DND-41 (cell line): ENCODE results near the gene CHMP4A.
"Not testable (repeated sequence)": the region's sequence is repeated elsewhere in the genome, so short reads cannot be mapped to it uniquely, and the experiment has no call there.

Experiments used
- ATAC-seq: fragments of 200-7000 bp; cut with Tn5 transposase; 3 replicates; pipeline ENCODE4 v1.9.1; 2021; ENCODE audit warnings: low read depth; ENCODE audit not compliant: insufficient read depth
- DNase-seq: peaks from one replicate; pipeline ENCODE4 v3.0.0-alpha.2; 2020
- H2AFZ ChIP-seq: 2 replicates; pipeline ENCODE4 v1.6.0; 2012; ENCODE audit warnings: low read depth, low read length
- H3K27ac ChIP-seq: 2 replicates; pipeline ENCODE4 v1.5.1; 2012; ENCODE audit warnings: low read length, inconsistent platforms
- H3K27me3 ChIP-seq: fragments of 200-600 bp; sonication (generic); 2 replicates; pipeline ENCODE4 v1.6.0; 2012; ENCODE audit warnings: low read length, mild to moderate bottlenecking, inconsistent platforms; ENCODE audit not compliant: insufficient read depth, poor library complexity
- H3K36me3 ChIP-seq: 2 replicates; pipeline ENCODE4 v1.5.1; 2012; ENCODE audit warnings: low read length, inconsistent platforms; ENCODE audit not compliant: insufficient read depth
- H3K4me1 ChIP-seq: 2 replicates; pipeline ENCODE4 v1.5.1; 2012; ENCODE audit warnings: mild to moderate bottlenecking, low read length; ENCODE audit not compliant: insufficient read depth
- H3K4me2 ChIP-seq: 2 replicates; pipeline ENCODE4 v1.6.0; 2012; ENCODE audit warnings: mild to moderate bottlenecking, moderate library complexity, low read length, inconsistent platforms; ENCODE audit not compliant: insufficient read depth
- H3K4me3 ChIP-seq, 2 experiments: fragments of 200-600 bp in 1 of 2; shearing (Covaris generic) in 1 of 2; 2 replicates each; pipeline ENCODE4 v1.5.1; 2012 to 2016; ENCODE audit warnings: inconsistent platforms in 2 of 2, low read length in 2 of 2, mild to moderate bottlenecking in 2 of 2, low read depth in 1 of 2, moderate library complexity in 1 of 2
- H3K79me2 ChIP-seq: 2 replicates; pipeline ENCODE4 v1.6.0; 2012; ENCODE audit warnings: low read length, inconsistent platforms; ENCODE audit not compliant: insufficient read depth
- H3K9ac ChIP-seq: 2 replicates; pipeline ENCODE4 v1.6.0; 2012; ENCODE audit warnings: low read depth, mild to moderate bottlenecking, inconsistent platforms, low read length, moderate library complexity
- H3K9me3 ChIP-seq: 2 replicates; pipeline ENCODE4 v1.5.1; 2012; ENCODE audit warnings: low read length, moderate library complexity, mild to moderate bottlenecking, inconsistent platforms; ENCODE audit not compliant: insufficient read depth, severe bottlenecking
- H4K20me1 ChIP-seq: 2 replicates; pipeline ENCODE4 v1.6.0; 2012; ENCODE audit warnings: low read length; ENCODE audit not compliant: insufficient read depth
- EZH2 ChIP-seq: IDR thresholded peaks from 3 replicates; pipeline ENCODE4 v1.6.1; 2012; ENCODE audit warnings: borderline replicate concordance, low read depth, mild to moderate bottlenecking, moderate library complexity, low read length, inconsistent platforms; ENCODE audit not compliant: severe bottlenecking
- TF ChIP-seq, protein P1 (sequence below): IDR thresholded peaks from 2 replicates; pipeline ENCODE4 v1.5.1; 2012; ENCODE audit warnings: borderline replicate concordance, low read length, moderate library complexity, mild to moderate bottlenecking; ENCODE audit not compliant: poor library complexity, severe bottlenecking; ENCODE audit errors: extremely low read depth

The CHMP4A gene

GRCh38 chr14:24207104-24207551 is 6.2 kb downstream of the CHMP4A start:
- H4K20me1 ChIP-seq = no peaks in the 10 kb centered on the region
- no peak overlapping the region for H3K27ac ChIP-seq
- no peak overlapping the region for H3K4me2 ChIP-seq
- H3K9me3 ChIP-seq = peaks cover 3% of the 10 kb centered on the region
- DNase-seq (no peak), ATAC-seq (no peak)
- no peak overlapping the region for H3K9ac ChIP-seq
- no peak for TF ChIP-seq EZH2
- TF ChIP-seq, protein P1, sequence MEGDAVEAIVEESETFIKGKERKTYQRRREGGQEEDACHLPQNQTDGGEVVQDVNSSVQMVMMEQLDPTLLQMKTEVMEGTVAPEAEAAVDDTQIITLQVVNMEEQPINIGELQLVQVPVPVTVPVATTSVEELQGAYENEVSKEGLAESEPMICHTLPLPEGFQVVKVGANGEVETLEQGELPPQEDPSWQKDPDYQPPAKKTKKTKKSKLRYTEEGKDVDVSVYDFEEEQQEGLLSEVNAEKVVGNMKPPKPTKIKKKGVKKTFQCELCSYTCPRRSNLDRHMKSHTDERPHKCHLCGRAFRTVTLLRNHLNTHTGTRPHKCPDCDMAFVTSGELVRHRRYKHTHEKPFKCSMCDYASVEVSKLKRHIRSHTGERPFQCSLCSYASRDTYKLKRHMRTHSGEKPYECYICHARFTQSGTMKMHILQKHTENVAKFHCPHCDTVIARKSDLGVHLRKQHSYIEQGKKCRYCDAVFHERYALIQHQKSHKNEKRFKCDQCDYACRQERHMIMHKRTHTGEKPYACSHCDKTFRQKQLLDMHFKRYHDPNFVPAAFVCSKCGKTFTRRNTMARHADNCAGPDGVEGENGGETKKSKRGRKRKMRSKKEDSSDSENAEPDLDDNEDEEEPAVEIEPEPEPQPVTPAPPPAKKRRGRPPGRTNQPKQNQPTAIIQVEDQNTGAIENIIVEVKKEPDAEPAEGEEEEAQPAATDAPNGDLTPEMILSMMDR = no peak
- H2AFZ ChIP-seq = no peak overlapping the region
- peaks cover 11% of the 10 kb centered on the region for H3K4me1 ChIP-seq
- H3K27me3 ChIP-seq = no peaks in the 10 kb centered on the region
- H3K79me2 ChIP-seq = peaks cover 18% of the 10 kb centered on the region
- H3K4me3 ChIP-seq = no peak overlapping the region
- H3K36me3 ChIP-seq = peaks cover 78% of the 10 kb centered on the region

DNA sequence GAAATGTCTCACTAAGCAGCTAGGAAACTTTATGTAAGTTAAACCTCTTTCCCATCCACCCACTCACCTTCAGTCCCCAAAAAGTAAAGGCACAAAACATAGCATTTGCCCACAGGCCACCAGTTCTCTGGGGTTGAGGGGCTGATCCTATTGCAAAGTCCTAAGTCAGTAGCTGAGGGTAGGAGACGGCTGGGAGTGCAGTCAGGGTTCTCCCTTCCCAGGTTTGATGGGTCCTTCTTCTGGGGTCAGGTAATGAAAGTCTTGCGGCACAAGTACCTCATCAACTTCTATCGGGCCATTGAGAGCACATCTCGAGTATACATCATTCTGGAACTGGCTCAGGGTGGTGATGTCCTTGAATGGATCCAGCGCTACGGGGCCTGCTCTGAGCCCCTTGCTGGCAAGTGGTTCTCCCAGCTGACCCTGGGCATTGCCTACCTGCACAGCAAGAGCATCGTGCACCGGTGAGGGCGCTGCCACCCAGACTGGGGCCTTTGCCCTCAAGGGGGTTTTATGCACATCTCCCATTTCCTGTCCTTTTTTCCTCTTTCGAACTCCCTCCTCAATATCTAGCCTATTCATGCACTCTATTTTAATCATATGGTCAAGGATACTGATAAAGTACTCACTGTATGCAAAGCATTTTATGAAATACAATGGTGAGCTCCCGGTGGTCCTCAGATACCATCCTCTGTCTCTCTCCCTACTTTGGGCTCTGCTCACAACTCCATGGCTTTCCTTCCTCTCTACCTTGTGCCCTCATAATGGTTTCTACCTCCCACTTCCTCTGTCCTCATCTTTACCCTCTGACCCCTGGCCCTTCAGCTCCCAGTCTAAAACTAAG is 6.8 kb downstream of the CHMP4A start:
- no peak overlapping the region for H3K27ac ChIP-seq
- H3K9ac ChIP-seq = no peak overlapping the region
- DNase-seq (no peak), ATAC-seq (no peak)
- no peak overlapping the region for H2AFZ ChIP-seq
- H3K4me2 ChIP-seq = no peak overlapping the region
- H3K79me2 ChIP-seq = peaks cover 15% of the 10 kb centered on the region
- no peaks in the 10 kb centered on the region for H3K27me3 ChIP-seq
- H3K9me3 ChIP-seq = peaks cover 5% of the 10 kb centered on the region
- peaks cover 4% of the 10 kb centered on the region for H3K4me1 ChIP-seq
- no peak for TF ChIP-seq EZH2
- TF ChIP-seq, protein P1 = no peak
- H3K36me3 ChIP-seq = peaks cover 79% of the 10 kb centered on the region
- H3K4me3 ChIP-seq = no peak overlapping the region
- H4K20me1 ChIP-seq = no peaks in the 10 kb centered on the region

GRCh38 chr14:24204163-24205146 is 8.8 kb downstream of the CHMP4A start:
- TF ChIP-seq, protein P1 = no peak

DNA sequence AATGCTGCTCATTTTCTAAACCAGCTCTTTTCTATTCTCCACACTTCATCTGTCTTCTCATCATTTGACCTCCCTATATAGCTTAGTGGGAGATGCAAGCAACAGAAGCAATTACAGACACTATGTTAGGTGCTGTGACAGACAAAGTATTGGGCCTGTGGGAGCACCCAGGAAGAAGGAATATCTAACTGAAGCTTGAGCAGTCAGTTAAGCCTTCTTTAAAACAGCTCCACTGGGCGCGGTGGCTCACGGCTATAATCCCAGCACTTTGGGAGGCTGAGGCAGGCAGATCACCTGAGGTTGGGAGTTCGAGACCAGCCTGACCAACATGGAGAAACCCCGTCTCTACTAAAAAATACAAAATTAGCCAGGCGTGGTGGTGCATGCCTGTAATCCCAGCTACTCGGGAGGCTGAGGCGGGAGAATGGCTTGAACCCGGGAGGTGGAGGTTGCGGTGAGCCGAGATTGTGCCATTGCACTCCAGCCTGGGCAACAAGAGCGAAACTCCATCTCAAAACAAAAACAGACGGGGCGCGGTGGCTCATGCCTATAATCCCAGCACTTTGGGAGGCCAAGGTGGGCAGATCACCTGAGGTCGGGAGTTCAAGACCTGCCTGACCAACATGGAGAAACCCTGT is 9.9 kb downstream of the CHMP4A start:
- not testable (repeated sequence) for H2AFZ ChIP-seq, ATAC-seq, H3K4me1 ChIP-seq, H3K27me3 ChIP-seq, H3K4me3 ChIP-seq, H3K79me2 ChIP-seq, H3K27ac ChIP-seq, H3K9me3 ChIP-seq, H3K9ac ChIP-seq, H4K20me1 ChIP-seq, H3K4me2 ChIP-seq, DNase-seq
- peaks cover 65% of the 10 kb centered on the region for H3K36me3 ChIP-seq

More at GRCh38 chr14:24204163-24205146, 8.8 kb downstream of the CHMP4A start:
- Histone ChIP-seq H3K27ac (no peak overlapping the region), H3K9ac (no peak overlapping the region), H3K27me3 (no peaks in the 10 kb centered on the region), H3K9me3 (peaks cover 5% of the 10 kb centered on the region), H3K4me3 (no peak overlapping the region), H4K20me1 (no peaks in the 10 kb centered on the region), H3K79me2 (peaks cover 4% of the 10 kb centered on the region; the same call in 1 of the 2 replicates), H3K4me1 (no peaks in the 10 kb centered on the region), H3K36me3 (peaks cover 72% of the 10 kb centered on the region), H2AFZ (no peak overlapping the region), H3K4me2 (no peak overlapping the region)
- ATAC-seq (no peak), DNase-seq (no peak)

- not testable (repeated sequence) for H3K9me3 ChIP-seq, H2AFZ ChIP-seq, H3K4me2 ChIP-seq, H3K9ac ChIP-seq, ATAC-seq, H4K20me1 ChIP-seq, H3K4me3 ChIP-seq, H3K4me1 ChIP-seq, H3K79me2 ChIP-seq, H3K27ac ChIP-seq, DNase-seq, H3K27me3 ChIP-seq
- peaks cover 56% of the 10 kb centered on the region for H3K36me3 ChIP-seq
These were observed 10.8 kb downstream of the CHMP4A start for GRCh38 chr14:24202538-24202937.
